HG03095 (cell line): Measurements from ENCODE around the gene ODF4.
"Not testable (repeated sequence)": the region's sequence is repeated elsewhere in the genome, so short reads cannot be mapped to it uniquely, and the experiment has no call there.

Experiments used
- ATAC-seq: cut with Tn5 transposase; IDR thresholded peaks from one replicate; pipeline ENCODE4 v1.9.1; 2021; ENCODE audit warnings: moderate library complexity; ENCODE audit not compliant: unreplicated experiment

The ODF4 gene

DNA sequence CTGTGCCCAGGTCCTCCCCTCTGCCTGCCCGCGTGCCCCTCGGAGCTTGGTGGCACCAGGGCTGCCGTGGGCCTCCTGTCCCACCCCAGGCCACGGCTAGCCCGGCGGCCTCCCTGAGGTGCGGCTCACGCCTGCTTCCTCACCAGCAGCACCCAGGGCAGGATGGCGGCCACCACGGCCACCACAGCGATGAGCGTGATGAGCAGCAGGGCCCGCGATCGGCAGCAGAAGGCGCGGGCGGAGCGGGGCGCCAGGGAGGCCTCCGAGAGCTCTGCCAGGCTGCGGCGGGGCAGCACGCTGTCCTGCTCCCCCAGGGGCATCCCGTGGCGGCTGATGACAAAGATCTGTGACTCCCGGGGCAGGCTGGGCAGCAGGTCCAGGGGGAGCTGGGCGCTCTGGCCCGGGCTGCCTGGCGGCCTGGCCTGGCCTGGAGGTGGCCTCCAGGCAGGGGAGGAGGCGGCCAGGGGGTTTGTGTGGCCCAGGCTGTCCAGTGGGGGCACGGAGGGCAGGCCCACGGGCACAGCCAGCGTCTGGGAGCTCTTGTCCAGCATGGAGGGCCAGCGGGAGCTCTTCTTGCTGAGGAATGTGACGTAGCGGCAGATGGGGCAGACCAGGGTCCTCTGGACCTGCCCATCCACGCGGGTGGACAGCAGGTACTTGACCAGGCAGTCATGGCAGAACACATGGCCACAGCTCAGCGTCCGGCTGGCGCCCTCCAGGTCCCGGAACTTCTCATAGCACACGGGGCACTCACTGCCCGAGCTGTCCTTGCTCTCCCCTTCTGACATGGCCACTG, 53.2 kb downstream of the ODF4 start:
- no peak for ATAC-seq

DNA sequence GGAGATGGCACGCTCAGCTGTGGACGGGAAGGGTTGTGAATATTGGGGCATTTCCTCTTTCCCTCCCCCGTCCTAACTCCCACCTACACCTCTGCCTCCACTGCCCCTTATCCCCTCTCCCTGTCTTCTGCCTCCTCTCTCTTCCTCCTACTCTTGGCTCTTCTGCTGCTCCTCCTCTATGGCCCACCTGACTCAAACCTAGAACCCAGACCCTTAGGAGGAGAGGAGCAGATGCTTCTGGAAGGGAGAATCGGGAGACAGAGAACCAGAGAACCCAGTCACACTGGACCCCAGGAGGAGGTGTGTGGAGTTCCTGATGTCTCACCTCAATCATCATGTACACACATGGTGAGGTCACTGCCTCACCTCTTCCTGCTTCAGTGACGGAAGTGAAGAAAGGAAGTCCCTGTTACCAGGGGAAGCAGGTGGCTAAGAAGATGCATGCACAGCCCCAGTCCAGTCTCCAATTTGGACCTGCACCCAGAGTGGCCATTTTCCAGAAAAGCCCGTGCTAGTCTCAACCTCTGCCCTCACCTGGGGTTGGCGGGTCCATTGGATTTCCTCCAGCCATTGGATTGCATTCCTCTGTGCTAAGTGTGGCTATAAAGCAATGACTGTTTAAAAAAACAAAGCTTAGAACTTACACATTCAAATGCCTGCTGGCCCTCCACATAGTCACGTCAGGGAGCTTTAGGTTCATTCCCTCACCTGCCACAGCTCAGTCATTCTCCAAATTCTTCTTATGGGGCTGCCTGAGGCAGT, 54.0 kb downstream of the ODF4 start:
- no peak for ATAC-seq

DNA sequence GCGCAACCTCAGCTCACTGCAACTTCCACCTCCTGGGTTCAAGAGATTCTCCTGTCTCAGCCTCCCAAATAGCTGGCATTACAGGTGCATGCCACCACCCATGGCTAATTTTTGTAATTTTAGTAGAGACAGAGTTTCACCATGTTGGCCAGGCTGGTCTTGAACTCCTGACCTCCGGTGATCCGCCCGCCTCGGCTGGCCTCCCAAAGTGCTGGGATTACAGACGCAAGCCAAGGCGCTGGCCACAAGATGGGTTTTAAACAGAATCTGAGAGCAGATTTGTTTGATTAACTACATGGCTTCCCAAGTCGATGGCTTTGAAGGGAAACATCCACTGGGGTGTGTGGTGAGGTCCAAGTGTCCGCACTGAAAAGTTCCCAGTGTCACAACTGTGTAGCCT, 54.9 kb downstream of the ODF4 start:
- ATAC-seq, result not testable (repeated sequence)
